Measurements from ENCODE around the gene IRS1. TPM values are rescaled to one million over a fixed set of nuclear protein-coding genes. Genes with fewer than 3 reads are reported as not detected.
A peak's percentile ranks its signal among the peaks of the same experiment; 100 is the strongest.

The IRS1 gene
- polyA plus RNA-seq, 2 donors: 1.6 to 3.7 TPM

DNA sequence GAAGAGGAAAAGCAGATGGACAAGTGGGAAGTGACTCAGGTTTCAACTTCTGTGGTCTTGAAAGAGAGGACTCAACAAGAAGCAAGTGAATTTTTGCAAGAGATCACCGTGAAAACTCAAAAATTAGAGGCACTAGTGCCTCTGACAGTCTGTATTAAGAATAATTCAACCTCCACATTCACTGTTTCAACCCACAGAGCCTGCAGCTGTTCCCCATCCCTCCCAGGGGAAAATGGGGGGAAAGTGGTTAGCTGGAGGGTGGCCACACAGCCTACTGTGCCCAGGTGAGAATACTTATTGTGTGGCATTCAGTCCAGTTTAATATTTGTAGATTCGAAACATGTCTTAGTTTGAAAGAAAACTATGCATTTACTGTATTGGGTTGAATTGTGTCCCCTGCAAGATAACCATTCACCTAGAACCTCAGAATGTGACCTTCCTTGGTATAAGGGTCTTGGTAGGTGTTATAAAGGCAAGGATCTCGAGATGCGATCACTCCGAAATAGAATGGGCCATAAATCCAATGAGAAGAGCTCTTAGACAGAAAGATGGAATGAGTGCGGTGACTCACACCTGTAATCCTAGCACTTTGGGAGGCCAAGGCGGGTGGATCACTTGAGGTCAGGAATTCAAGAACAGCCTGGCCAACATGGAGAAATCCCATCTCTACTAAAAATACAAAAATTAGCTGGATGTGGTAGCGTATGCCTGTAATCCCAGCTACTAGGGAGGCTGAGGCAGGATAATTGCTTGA, 94.3 kb downstream of the IRS1 start:
- Histone ChIP-seq H3K36me3 (ENCODE audit: control insufficient read depth in 2 of 2, insufficient read depth in 2 of 2, low read length in 1 of 2) (no peaks in the 10 kb centered on the region), H3K4me1 (ENCODE audit: control insufficient read depth in 2 of 2, insufficient read depth in 2 of 2, low read length in 1 of 2) (no peaks in the 10 kb centered on the region), H3K9me3 (ENCODE audit: control insufficient read depth in 2 of 2, insufficient read depth in 1 of 2, low read depth in 1 of 2, low read length in 1 of 2) (no peaks in the 10 kb centered on the region), H3K27ac (ENCODE audit: low read depth in 2 of 2, low read length in 1 of 2) (no peak overlapping the region), H3K27me3 (ENCODE audit: control insufficient read depth in 1 of 2, insufficient read depth in 2 of 2, low read length in 2 of 2) (no peaks in the 10 kb centered on the region), H3K4me3 (ENCODE audit: low read depth in 1 of 2, low read length in 2 of 2) (no peak overlapping the region)
- 95 to 97% methylated on average over 8 of the region's 8 CpGs for WGBS, 2 donors

DNA sequence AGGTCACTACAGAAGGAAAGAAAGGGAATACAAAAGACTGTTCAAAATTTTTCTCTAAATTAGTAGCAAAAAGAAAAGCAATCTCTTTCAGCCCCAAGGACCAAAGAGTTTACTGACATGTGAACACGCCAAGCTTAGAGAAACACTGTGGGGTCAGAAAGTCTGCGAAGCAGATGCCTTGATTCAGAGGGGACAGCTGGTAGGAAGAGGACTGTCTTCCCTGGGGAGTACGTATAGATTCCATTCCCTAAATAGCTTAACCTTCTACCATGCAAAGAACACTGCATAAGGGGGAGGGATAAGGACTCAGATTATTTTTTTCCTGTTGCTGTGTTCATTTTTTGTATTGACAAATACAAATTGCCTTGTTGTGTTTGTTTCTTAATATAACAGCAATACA, 96.1 kb downstream of the IRS1 start:
- Histone ChIP-seq H3K4me1 (ENCODE audit: control insufficient read depth in 2 of 2, insufficient read depth in 2 of 2, low read length in 1 of 2) (peaks cover 0 to 3% of the 10 kb centered on the region in 2 donors), H3K36me3 (ENCODE audit: control insufficient read depth in 2 of 2, insufficient read depth in 2 of 2, low read length in 1 of 2) (no peaks in the 10 kb centered on the region), H3K27me3 (ENCODE audit: control insufficient read depth in 1 of 2, insufficient read depth in 2 of 2, low read length in 2 of 2) (no peaks in the 10 kb centered on the region), H3K4me3 (ENCODE audit: low read depth in 1 of 2, low read length in 2 of 2) (no peak overlapping the region), H3K27ac (ENCODE audit: low read depth in 2 of 2, low read length in 1 of 2) (no peak overlapping the region), H3K9me3 (ENCODE audit: control insufficient read depth in 2 of 2, insufficient read depth in 1 of 2, low read depth in 1 of 2, low read length in 1 of 2) (no peaks in the 10 kb centered on the region)
- WGBS, 2 donors: 75 to 76% methylated on average over 3 of the region's 3 CpGs

DNA sequence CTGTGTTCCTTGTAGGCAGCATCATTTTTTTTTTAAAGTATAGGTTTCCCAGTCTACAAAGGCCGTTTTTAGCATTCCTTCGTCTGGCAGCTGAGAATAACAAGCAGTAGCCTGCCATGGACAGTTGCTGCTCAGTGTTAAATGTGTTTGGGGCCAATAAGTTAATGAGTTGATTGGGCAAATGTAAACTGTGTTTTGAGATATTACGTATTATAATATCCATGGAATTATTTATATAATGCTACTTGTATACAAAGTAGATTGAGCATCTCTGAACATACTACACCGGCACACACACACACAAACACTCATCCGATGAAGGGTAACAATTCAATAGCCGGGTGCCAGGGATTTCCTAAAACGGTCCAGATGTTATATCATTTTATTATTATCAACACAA, 97.2 kb downstream of the IRS1 start:
- 60 to 68% methylated on average over 7 of the region's 7 CpGs for WGBS, 2 donors
- H3K4me3 ChIP-seq (ENCODE audit: low read depth in 1 of 2, low read length in 2 of 2): no peak overlapping the region
- H3K36me3 ChIP-seq (ENCODE audit: control insufficient read depth in 2 of 2, insufficient read depth in 2 of 2, low read length in 1 of 2): no peaks in the 10 kb centered on the region
- no peaks in the 10 kb centered on the region for H3K27me3 ChIP-seq (ENCODE audit: control insufficient read depth in 1 of 2, insufficient read depth in 2 of 2, low read length in 2 of 2)
- H3K4me1 ChIP-seq (ENCODE audit: control insufficient read depth in 2 of 2, insufficient read depth in 2 of 2, low read length in 1 of 2): peaks cover 0 to 3% of the 10 kb centered on the region in 2 donors
- no peak overlapping the region for H3K27ac ChIP-seq (ENCODE audit: low read depth in 2 of 2, low read length in 1 of 2)
- H3K9me3 ChIP-seq (ENCODE audit: control insufficient read depth in 2 of 2, insufficient read depth in 1 of 2, low read depth in 1 of 2, low read length in 1 of 2): no peaks in the 10 kb centered on the region

DNA sequence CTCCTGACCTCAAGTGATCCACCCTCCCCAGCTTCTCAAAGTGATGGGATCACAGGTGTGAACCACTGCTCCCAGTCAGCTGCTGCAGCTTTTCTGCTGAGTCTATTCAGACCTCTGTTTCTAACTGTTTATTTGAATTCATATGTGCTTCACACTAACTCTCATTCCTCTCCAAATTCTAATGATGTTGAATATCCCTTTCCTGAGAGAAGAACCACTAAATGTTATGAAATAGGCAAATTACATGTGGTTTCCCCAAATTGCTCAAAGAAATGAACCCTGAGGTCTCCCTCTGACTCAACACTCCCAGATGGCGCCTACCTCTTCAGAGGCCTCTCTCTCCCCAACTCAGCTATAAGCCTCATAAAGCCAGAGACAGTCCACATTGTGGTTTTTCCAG, 98.6 kb downstream of the IRS1 start:
- 75 to 76% methylated on average over 1 of the region's 1 CpG for WGBS, 2 donors
- Histone ChIP-seq H3K36me3 (ENCODE audit: control insufficient read depth in 2 of 2, insufficient read depth in 2 of 2, low read length in 1 of 2) (no peaks in the 10 kb centered on the region), H3K27ac (ENCODE audit: low read depth in 2 of 2, low read length in 1 of 2) (no peak overlapping the region), H3K27me3 (ENCODE audit: control insufficient read depth in 1 of 2, insufficient read depth in 2 of 2, low read length in 2 of 2) (no peaks in the 10 kb centered on the region), H3K4me3 (ENCODE audit: low read depth in 1 of 2, low read length in 2 of 2) (no peak overlapping the region), H3K4me1 (ENCODE audit: control insufficient read depth in 2 of 2, insufficient read depth in 2 of 2, low read length in 1 of 2) (peaks cover 0 to 3% of the 10 kb centered on the region in 2 donors), H3K9me3 (ENCODE audit: control insufficient read depth in 2 of 2, insufficient read depth in 1 of 2, low read depth in 1 of 2, low read length in 1 of 2) (no peaks in the 10 kb centered on the region)

DNA sequence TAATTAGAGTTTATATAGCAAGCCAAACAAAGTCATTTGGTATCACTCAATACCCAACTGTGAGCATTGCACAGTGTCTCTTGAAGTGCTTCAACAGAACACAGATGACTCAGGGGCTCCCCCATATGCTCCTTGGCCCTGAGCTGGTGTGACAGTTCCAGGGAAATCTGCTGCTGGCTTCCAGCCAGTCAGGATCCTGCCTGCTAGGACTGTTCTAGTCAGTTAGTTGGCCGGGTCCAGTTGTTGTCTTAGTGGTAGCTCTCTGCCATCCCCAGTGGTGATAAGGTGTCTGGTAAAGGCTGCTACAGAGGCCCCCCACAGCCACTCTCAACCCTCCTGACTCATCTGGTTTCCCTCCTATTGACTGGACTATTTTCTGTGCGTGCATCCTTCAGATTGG, 100.3 kb downstream of the IRS1 start:
- Histone ChIP-seq H3K36me3 (ENCODE audit: control insufficient read depth in 2 of 2, insufficient read depth in 2 of 2, low read length in 1 of 2) (no peaks in the 10 kb centered on the region), H3K27me3 (ENCODE audit: control insufficient read depth in 1 of 2, insufficient read depth in 2 of 2, low read length in 2 of 2) (no peaks in the 10 kb centered on the region), H3K4me1 (ENCODE audit: control insufficient read depth in 2 of 2, insufficient read depth in 2 of 2, low read length in 1 of 2) (peaks cover 0 to 3% of the 10 kb centered on the region in 2 donors), H3K27ac (ENCODE audit: low read depth in 2 of 2, low read length in 1 of 2) (peak overlapping the region in 1 of 2 donors; percentile 10), H3K9me3 (ENCODE audit: control insufficient read depth in 2 of 2, insufficient read depth in 1 of 2, low read depth in 1 of 2, low read length in 1 of 2) (no peaks in the 10 kb centered on the region), H3K4me3 (ENCODE audit: low read depth in 1 of 2, low read length in 2 of 2) (no peak overlapping the region)
- WGBS, 2 donors: 56 to 60% methylated on average over 2 of the region's 2 CpGs

DNA sequence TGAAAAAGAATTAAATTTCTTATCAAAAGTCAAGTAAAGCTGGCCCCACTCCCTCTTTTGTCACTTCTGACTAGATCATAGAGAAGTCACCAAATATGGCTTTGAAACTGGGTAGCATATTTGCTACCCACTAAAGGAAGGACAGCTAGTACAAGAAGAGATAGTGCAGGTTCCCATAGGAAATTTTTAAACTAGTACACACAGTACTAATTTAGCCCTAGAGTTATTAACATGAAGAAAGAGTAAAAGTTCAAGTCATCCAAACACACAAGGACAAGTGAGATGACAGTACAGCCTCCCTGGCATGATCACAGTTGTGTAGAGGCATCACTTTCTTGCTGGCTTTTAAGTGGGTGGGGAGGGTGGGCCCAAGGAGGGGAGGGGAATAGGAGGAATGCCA, 100.9 kb downstream of the IRS1 start:
- Histone ChIP-seq H3K4me1 (ENCODE audit: control insufficient read depth in 2 of 2, insufficient read depth in 2 of 2, low read length in 1 of 2) (peaks cover 0 to 3% of the 10 kb centered on the region in 2 donors), H3K4me3 (ENCODE audit: low read depth in 1 of 2, low read length in 2 of 2) (no peak overlapping the region), H3K27ac (ENCODE audit: low read depth in 2 of 2, low read length in 1 of 2) (no peak overlapping the region), H3K36me3 (ENCODE audit: control insufficient read depth in 2 of 2, insufficient read depth in 2 of 2, low read length in 1 of 2) (no peaks in the 10 kb centered on the region), H3K27me3 (ENCODE audit: control insufficient read depth in 1 of 2, insufficient read depth in 2 of 2, low read length in 2 of 2) (no peaks in the 10 kb centered on the region), H3K9me3 (ENCODE audit: control insufficient read depth in 2 of 2, insufficient read depth in 1 of 2, low read depth in 1 of 2, low read length in 1 of 2) (no peaks in the 10 kb centered on the region)

DNA sequence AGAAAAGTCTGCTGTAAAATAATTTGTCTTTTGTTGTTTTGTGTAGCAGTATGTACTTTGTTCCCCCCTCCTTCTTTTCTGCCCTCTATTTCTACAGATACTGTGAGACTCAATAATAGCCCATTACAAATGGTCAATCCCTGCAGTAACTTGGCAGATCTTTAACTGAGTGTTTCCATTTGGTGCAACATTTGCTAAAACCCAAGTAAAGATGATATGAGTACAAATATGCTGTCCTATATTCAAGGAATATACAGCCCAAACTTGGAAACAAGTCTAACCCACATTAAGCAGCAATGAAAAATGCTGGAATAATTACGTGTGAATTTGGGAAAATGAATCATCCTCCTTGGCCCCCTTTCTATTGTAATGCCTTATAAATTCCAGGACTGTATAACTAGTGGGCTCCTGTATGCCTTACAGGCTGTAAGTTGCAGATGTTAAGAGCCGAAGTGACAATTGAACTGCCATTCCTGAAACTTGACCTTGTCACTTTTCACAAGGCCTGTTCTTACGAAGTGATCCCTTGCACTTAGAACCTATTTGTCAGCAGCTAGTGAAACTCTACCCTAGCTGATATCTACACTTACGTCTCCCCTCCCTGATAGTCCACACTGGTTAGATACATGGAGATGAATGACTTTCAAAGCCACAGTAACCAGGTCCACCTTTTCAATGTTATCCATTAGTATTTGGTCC, 104.9 kb downstream of the IRS1 start:
- Histone ChIP-seq H3K27me3 (ENCODE audit: control insufficient read depth in 1 of 2, insufficient read depth in 2 of 2, low read length in 2 of 2) (no peaks in the 10 kb centered on the region), H3K27ac (ENCODE audit: low read depth in 2 of 2, low read length in 1 of 2) (no peak overlapping the region), H3K4me1 (ENCODE audit: control insufficient read depth in 2 of 2, insufficient read depth in 2 of 2, low read length in 1 of 2) (peaks cover 0 to 3% of the 10 kb centered on the region in 2 donors), H3K4me3 (ENCODE audit: low read depth in 1 of 2, low read length in 2 of 2) (no peak overlapping the region), H3K36me3 (ENCODE audit: control insufficient read depth in 2 of 2, insufficient read depth in 2 of 2, low read length in 1 of 2) (no peaks in the 10 kb centered on the region), H3K9me3 (ENCODE audit: control insufficient read depth in 2 of 2, insufficient read depth in 1 of 2, low read depth in 1 of 2, low read length in 1 of 2) (no peaks in the 10 kb centered on the region)
- WGBS, 2 donors: 72 to 79% methylated on average over 4 of the region's 4 CpGs

DNA sequence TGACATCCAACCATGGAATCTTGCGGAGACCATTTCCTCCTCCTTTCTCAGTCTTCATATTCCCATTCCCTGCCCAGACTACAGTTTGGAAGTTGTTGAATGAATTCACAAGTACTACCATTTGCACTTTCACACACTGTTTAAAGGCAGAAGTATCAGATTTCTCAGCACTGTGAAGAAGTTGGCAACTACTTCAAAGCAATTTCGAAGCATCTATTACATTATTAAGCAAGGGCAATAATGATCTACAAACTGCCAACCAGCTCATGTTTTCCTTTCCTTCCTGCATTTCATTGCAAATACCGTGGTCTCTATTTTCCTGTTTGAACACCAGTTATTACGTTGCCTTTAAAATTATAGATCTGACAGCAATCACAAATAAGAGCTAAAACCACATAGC, 105.5 kb downstream of the IRS1 start:
- Histone ChIP-seq H3K27ac (ENCODE audit: low read depth in 2 of 2, low read length in 1 of 2) (no peak overlapping the region), H3K4me1 (ENCODE audit: control insufficient read depth in 2 of 2, insufficient read depth in 2 of 2, low read length in 1 of 2) (no peaks in the 10 kb centered on the region), H3K9me3 (ENCODE audit: control insufficient read depth in 2 of 2, insufficient read depth in 1 of 2, low read depth in 1 of 2, low read length in 1 of 2) (no peaks in the 10 kb centered on the region), H3K36me3 (ENCODE audit: control insufficient read depth in 2 of 2, insufficient read depth in 2 of 2, low read length in 1 of 2) (no peaks in the 10 kb centered on the region), H3K4me3 (ENCODE audit: low read depth in 1 of 2, low read length in 2 of 2) (no peak overlapping the region), H3K27me3 (ENCODE audit: control insufficient read depth in 1 of 2, insufficient read depth in 2 of 2, low read length in 2 of 2) (no peaks in the 10 kb centered on the region)
- 40 to 45% methylated on average over 4 of the region's 4 CpGs for WGBS, 2 donors

DNA sequence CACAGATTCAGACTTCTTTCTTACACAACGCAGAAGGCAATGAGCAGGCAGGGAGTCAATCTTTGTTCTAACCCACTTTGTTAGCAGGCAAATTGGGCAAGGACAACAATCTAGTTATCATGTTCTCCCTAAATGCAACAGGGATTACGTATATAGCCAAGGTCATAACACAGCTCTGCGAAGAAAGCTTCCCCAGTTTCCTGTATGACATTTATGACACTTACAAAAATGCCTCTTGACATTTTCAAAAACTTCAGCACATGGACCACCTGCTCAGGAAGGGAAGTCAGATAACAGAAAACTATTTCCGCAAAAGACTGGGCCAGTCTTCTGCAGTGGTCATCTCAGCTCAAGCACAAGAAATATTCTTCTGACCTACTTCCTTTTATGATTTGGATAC, 106.1 kb downstream of the IRS1 start:
- H3K4me3 ChIP-seq (ENCODE audit: low read depth in 1 of 2, low read length in 2 of 2): no peak overlapping the region
- no peaks in the 10 kb centered on the region for H3K27me3 ChIP-seq (ENCODE audit: control insufficient read depth in 1 of 2, insufficient read depth in 2 of 2, low read length in 2 of 2)
- 63 to 72% methylated on average over 4 of the region's 4 CpGs for WGBS, 2 donors
- no peaks in the 10 kb centered on the region for H3K9me3 ChIP-seq (ENCODE audit: control insufficient read depth in 2 of 2, insufficient read depth in 1 of 2, low read depth in 1 of 2, low read length in 1 of 2)
- no peaks in the 10 kb centered on the region for H3K4me1 ChIP-seq (ENCODE audit: control insufficient read depth in 2 of 2, insufficient read depth in 2 of 2, low read length in 1 of 2)
- H3K36me3 ChIP-seq (ENCODE audit: control insufficient read depth in 2 of 2, insufficient read depth in 2 of 2, low read length in 1 of 2): no peaks in the 10 kb centered on the region
- no peak overlapping the region for H3K27ac ChIP-seq (ENCODE audit: low read depth in 2 of 2, low read length in 1 of 2)
